ACC112 (cell line): Measurements from ENCODE around the gene SLC38A1.

Source experiments
- H2AFZ ChIP-seq: fragments of 200-600 bp; sonication (generic); one replicate; pipeline ENCODE4 v1.6.0; 2017; ENCODE audit warnings: antibody characterized with exemption, low read length; ENCODE audit not compliant: unreplicated experiment
- H3K27ac ChIP-seq: fragments of 200-600 bp; sonication (generic); 2 replicates; pipeline ENCODE4 v1.5.1; 2014; ENCODE audit warnings: low read depth, mild to moderate bottlenecking, antibody characterized with exemption, low read length, moderate library complexity
- H3K27me3 ChIP-seq: fragments of 200-600 bp; sonication (generic); 2 replicates; pipeline ENCODE4 v1.6.1; 2014; ENCODE audit warnings: mild to moderate bottlenecking, antibody characterized with exemption, low read length, moderate library complexity, mixed read lengths; ENCODE audit not compliant: insufficient read depth
- H3K36me3 ChIP-seq: fragments of 200-600 bp; sonication (generic); 2 replicates; pipeline ENCODE4 v1.6.1; 2016; ENCODE audit warnings: mild to moderate bottlenecking, antibody characterized with exemption, low read length, moderate library complexity, mixed read lengths; ENCODE audit not compliant: insufficient read depth
- H3K4me1 ChIP-seq: fragments of 200-600 bp; sonication (generic); one replicate; pipeline ENCODE4 v1.6.1; 2016; ENCODE audit warnings: low read length, mixed read lengths; ENCODE audit not compliant: insufficient read depth, unreplicated experiment, control insufficient read depth
- H3K4me3 ChIP-seq: fragments of 200-600 bp; sonication (generic); 2 replicates; pipeline ENCODE4 v1.5.1; 2014; ENCODE audit warnings: mild to moderate bottlenecking, low read depth, low read length
- H3K79me2 ChIP-seq: fragments of 200-600 bp; sonication (generic); one replicate; pipeline ENCODE4 v1.6.0; 2016; ENCODE audit warnings: low read length; ENCODE audit not compliant: control insufficient read depth, unreplicated experiment, insufficient read depth

Gene SLC38A1

DNA sequence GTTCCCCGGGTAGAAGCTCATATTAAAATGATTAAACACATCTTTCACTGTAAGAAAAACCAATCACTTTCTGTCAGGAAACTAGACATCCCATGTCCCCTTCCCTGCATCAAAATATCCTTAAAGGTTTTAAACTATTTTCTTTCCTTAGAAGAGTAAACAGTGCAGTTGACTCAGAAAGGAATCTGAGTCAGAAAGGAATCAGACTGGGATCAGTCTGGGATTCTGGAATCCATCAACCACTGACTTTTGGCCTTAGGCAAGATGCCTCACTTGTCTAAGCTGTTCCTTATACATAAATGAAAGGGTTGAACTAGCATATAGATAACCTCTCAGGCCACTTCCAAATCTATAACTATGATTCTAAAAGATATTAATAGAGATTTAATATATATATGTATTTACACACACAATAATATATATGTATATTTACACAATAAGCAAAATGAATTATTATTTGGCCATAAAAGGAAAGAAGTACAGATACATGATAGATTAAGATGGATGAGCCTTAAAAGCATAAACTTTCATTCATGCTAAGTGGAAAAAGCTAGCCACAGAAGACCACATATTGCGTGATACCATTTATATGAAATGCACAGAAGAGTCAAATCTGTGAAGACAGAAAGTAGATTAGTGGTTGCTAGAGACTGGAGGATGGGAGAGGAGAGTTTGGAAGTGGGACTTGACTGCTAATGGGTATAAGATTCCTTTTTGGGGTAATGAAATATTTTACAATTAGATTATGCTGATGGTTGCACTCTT, 114.4 kb downstream of the SLC38A1 start:
- H3K27me3 ChIP-seq: no peaks in the 10 kb centered on the region
- H2AFZ ChIP-seq: peak overlapping the region; percentile 36
- H3K4me3 ChIP-seq: peak overlapping the region; percentile 17
- 0 out of 2 replicates have a peak, but pooled peaks cover 5% of the 10 kb centered on the region for H3K36me3 ChIP-seq
- H3K79me2 ChIP-seq: no peaks in the 10 kb centered on the region
- peaks cover 32% of the 10 kb centered on the region for H3K4me1 ChIP-seq
- peak overlapping the region; percentile 52 for H3K27ac ChIP-seq

DNA sequence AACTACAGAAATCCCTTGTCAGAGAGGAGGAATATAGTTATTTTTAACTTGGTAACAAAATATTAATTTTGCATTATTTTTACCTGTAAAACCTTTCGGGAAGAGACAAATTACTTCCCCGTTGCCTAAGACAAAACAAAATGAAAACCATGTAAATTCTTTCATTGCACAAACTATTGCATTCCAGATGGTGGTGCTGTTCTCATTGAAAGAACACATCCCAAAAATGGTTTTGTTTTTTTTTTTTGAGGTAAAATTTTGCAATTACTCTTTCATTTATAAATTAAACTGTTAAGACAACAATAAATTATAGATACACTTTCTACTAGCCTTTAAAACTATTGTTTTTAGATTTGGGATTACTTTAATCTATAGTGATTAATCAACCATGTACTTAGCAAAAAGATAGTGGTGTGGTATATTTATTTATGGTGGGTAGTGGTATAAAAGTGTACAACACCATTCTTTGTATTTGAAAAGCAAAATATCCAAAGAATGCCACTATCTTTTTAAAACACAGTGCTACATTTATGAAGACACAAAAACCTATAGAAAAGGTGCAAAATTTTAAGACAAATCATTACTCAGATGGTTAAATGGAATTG, 115.5 kb downstream of the SLC38A1 start:
- Histone ChIP-seq H3K4me3 (peak overlapping the region; percentile 17), H3K36me3 (0 out of 2 replicates have a peak, but pooled peaks cover 5% of the 10 kb centered on the region), H3K27me3 (no peaks in the 10 kb centered on the region), H2AFZ (peak overlapping the region; percentile 65), H3K27ac (peak overlapping the region; percentile 52; the same call in 1 of the 2 replicates), H3K79me2 (no peaks in the 10 kb centered on the region), H3K4me1 (peaks cover 27% of the 10 kb centered on the region)

DNA sequence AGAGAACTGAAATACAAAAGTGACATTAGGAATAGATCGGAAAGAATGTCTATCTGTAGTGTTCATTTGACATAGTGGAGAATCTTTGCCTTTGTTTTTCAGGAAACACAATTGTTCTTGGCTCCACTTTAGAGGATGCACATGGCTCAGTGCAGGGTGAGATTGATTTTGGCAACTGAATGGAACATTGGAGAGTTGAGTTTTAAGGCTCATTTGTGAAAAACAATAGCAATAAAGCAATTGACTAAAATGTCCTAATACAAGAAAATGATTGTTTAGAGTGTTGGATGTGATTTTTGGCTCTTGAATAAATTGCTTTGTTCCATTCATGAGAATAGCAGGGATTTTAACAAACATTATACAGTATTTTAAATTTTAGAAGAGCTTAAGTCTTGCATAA, 116.4 kb downstream of the SLC38A1 start:
- H3K4me1 ChIP-seq: peaks cover 23% of the 10 kb centered on the region
- no peaks in the 10 kb centered on the region for H3K79me2 ChIP-seq
- no peak overlapping the region for H3K27ac ChIP-seq
- H3K27me3 ChIP-seq: no peaks in the 10 kb centered on the region
- peak overlapping the region; percentile 43 for H3K4me3 ChIP-seq
- 0 out of 2 replicates have a peak, but pooled peaks cover 5% of the 10 kb centered on the region for H3K36me3 ChIP-seq
- peak overlapping the region; percentile 65 for H2AFZ ChIP-seq

DNA sequence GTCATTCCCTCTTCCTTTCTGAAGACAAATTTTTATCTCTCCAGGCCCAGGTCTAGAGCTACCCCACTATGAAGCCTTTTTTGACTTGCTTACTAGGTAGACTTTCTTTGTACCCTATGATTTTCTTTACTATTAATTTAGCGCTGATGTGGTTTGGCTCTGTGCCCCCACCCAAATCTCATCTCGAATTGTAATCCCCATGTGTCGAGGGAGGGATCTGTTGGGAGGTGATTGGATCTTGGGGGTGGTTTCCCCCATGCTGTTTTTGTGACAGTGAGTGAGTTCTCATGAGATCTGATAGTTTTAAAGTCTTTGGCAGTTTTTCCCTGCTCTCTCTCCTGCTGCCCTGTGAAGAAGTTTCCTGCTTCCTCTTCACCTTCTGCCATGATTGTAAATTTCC, 118.1 kb downstream of the SLC38A1 start:
- peaks cover 23% of the 10 kb centered on the region for H3K4me1 ChIP-seq
- no peak overlapping the region for H3K4me3 ChIP-seq
- H3K27ac ChIP-seq: no peak overlapping the region
- no peaks in the 10 kb centered on the region for H3K36me3 ChIP-seq
- no peaks in the 10 kb centered on the region for H3K27me3 ChIP-seq
- no peaks in the 10 kb centered on the region for H3K79me2 ChIP-seq
- no peak overlapping the region for H2AFZ ChIP-seq

DNA sequence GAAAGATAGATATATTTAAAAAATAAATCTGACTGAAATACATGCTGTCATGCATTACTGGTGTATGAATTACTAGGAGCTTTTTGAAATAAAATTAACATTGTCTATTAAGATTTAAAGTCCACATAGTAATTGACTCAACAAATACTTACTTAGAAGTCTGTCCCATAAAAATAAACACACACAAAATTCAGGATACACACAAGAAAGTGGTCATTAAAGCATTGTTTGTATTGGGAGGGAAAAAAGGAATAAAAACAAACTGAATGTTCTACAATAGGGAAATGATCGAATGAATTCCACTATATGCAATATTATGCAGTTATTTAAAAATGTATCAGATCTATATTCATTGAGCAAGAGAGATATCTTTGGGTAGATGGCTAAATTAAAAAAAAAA, 118.9 kb downstream of the SLC38A1 start:
- Histone ChIP-seq H3K27me3 (no peaks in the 10 kb centered on the region), H3K36me3 (no peaks in the 10 kb centered on the region), H2AFZ (no peak overlapping the region), H3K4me3 (no peak overlapping the region), H3K27ac (no peak overlapping the region), H3K79me2 (no peaks in the 10 kb centered on the region), H3K4me1 (peaks cover 23% of the 10 kb centered on the region)

DNA sequence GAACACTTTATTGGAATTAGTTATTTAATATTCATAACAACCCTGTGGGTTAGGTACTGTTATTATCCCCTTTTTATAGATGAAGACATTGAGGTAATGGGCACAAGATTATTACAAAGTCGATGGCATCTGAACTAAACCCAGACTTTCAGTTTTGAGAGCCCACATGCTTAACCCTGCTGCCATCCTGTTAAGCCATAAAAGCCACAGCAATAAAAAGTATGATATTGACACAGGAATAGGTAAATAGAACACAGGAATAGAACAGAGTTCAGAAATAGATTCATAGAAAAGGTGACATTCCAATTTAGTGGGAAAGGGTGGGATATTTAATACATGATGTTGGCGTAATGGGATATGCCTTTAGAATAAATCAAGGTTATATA, 119.8 kb downstream of the SLC38A1 start:
- Histone ChIP-seq H2AFZ (no peak overlapping the region), H3K27me3 (no peaks in the 10 kb centered on the region), H3K4me3 (no peak overlapping the region), H3K4me1 (peaks cover 17% of the 10 kb centered on the region), H3K36me3 (no peaks in the 10 kb centered on the region), H3K79me2 (no peaks in the 10 kb centered on the region), H3K27ac (no peak overlapping the region)

DNA sequence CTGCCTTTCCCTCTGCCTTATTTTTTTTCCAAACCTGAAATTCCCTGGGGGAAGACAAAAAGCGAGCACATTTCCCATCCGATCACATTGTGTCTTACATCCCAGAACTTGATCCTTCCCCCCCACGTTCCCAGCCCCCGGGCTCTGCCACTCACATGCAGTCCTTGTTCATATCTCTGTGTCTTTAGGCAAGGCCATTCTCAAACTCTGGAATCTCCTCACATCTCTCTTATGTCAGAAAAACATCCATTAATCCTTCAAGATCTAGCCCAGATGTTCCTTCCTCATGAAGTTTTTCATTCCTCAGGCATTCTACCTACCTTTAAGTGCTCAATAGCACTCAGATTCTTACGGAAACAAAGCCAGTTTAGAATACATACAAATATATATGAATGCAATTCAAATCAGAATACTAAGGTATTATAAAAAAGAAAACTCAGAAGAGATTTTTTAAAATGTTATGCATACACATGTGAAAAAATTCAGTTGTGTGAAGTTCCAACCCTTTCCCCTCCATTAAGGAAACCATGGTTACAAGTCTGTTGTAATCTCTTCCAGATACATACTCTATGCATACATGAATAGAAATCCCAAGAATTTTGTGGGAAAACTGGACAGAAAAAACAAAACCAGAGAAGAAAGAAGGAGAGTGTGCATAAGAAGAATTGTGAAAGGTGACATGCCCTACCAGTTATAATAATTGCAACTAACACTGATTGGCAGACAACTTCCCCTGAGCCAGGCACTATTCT, 120.3 kb downstream of the SLC38A1 start:
- Histone ChIP-seq H2AFZ (no peak overlapping the region), H3K27ac (no peak overlapping the region), H3K4me1 (peaks cover 11% of the 10 kb centered on the region), H3K36me3 (no peaks in the 10 kb centered on the region), H3K4me3 (no peak overlapping the region), H3K27me3 (no peaks in the 10 kb centered on the region), H3K79me2 (no peaks in the 10 kb centered on the region)

DNA sequence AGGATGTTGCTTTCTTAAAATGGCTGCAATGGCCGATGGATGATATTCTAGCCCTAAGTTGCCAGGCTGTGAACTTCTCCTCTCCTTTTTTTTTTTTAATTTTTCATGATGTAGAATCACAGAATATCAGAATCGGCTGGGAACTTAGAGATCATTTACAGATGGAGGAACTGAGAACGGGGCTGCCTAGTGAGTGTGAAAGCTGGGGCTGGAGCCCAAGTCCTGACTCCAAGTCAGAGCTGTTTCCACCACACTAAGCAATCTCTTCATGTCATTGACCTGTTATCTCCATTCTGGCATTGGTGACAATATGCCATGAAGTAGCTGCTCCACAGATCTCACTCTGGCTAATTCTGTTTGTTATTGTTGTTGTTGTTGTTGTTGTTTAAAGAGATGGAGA, 121.7 kb downstream of the SLC38A1 start:
- no peaks in the 10 kb centered on the region for H3K27me3 ChIP-seq
- H2AFZ ChIP-seq: no peak overlapping the region
- no peaks in the 10 kb centered on the region for H3K36me3 ChIP-seq
- no peak overlapping the region for H3K4me3 ChIP-seq
- H3K4me1 ChIP-seq: peaks cover 4% of the 10 kb centered on the region
- H3K27ac ChIP-seq: no peak overlapping the region
- no peaks in the 10 kb centered on the region for H3K79me2 ChIP-seq

DNA sequence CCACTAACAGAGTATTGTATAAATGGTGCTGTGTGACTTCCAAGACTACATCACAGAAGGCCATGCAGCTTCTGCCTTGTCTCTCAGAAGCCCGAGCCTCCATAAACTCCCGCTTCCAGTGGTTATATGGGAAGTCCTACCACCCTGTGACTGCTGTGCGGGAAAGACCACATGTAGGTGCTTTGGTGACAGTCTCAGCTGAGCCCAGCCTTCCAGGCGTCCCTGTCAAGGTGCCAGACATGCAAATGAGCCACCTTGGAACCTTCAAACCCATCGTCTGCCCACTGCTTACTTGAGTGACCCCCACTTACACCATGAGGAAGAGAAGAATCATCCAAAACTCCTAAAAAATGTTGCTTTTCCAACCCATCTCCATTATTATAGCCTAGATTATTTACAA, 123.0 kb downstream of the SLC38A1 start:
- H3K79me2 ChIP-seq: no peaks in the 10 kb centered on the region
- H3K36me3 ChIP-seq: no peaks in the 10 kb centered on the region
- H3K27ac ChIP-seq: no peak overlapping the region
- no peak overlapping the region for H2AFZ ChIP-seq
- H3K27me3 ChIP-seq: no peaks in the 10 kb centered on the region
- H3K4me3 ChIP-seq: no peak overlapping the region
- H3K4me1 ChIP-seq: no peaks in the 10 kb centered on the region

DNA sequence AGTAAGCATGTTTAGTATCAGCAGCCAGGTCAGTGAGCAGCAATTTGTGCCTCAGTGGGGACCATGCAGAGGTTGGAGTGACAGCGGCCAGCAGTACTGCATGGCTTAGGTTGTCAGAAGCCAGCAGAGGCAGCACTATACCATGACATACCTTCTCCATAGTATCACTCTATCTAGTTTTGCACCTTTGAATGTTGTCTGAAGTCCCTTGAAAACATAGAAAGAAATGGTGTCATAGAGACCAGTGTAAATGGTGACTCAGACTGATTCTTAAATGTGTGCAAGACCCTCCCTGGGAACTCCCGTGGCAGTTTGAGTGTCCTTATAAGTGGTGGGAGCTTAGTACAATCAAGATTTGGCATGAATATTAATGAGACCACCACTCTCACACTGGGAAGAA, 124.4 kb downstream of the SLC38A1 start:
- Histone ChIP-seq H3K27me3 (no peaks in the 10 kb centered on the region), H3K36me3 (no peaks in the 10 kb centered on the region), H3K4me1 (no peaks in the 10 kb centered on the region), H2AFZ (no peak overlapping the region), H3K79me2 (no peaks in the 10 kb centered on the region), H3K4me3 (no peak overlapping the region), H3K27ac (no peak overlapping the region)
